Fibroblast of lung (primary cell): ENCODE results near the gene CABP4. TPM values are rescaled to one million over a fixed set of nuclear protein-coding genes. Genes with fewer than 3 reads are reported as not detected.
A peak's percentile ranks its signal among the peaks of the same experiment; 100 is the strongest.

Source experiments
- DNase-seq, 2 donors: peaks; one replicate each; pipeline versions ENCODE4 v3.0.0 to v3.0.0-alpha.2; 2010; ENCODE audit warnings: low read depth in 2 of 2
- H2AFZ ChIP-seq: 2 replicates; pipeline ENCODE4 v1.5.1; 2012; ENCODE audit warnings: low read length, control low read depth, inconsistent platforms
- H3K27ac ChIP-seq: 2 replicates; pipeline ENCODE4 v1.5.1; 2011; ENCODE audit warnings: low read length, control low read depth; ENCODE audit not compliant: insufficient read depth
- H3K27me3 ChIP-seq: 2 replicates; pipeline ENCODE4 v1.5.1; 2011; ENCODE audit warnings: mild to moderate bottlenecking, low read length; ENCODE audit not compliant: control insufficient read depth, insufficient read depth
- H3K36me3 ChIP-seq: 2 replicates; pipeline ENCODE4 v1.5.1; 2011; ENCODE audit warnings: low read length; ENCODE audit not compliant: control insufficient read depth, insufficient read depth
- H3K4me1 ChIP-seq: 2 replicates; pipeline ENCODE4 v1.5.1; 2011; ENCODE audit warnings: low read length; ENCODE audit not compliant: control insufficient read depth, insufficient read depth; ENCODE audit errors: extremely low read depth
- H3K4me2 ChIP-seq: 2 replicates; pipeline ENCODE4 v1.5.1; 2011; ENCODE audit warnings: low read length, control low read depth; ENCODE audit not compliant: insufficient read depth; ENCODE audit errors: extremely low read depth
- H3K4me3 ChIP-seq, 4 experiments: fragments of 200-600 bp in 1 of 4; sonication (generic) in 1 of 4; replicated peaks in 1 of 4; 2 replicates each; pipeline ENCODE4 v1.5.1; 2011 to 2016; ENCODE audit warnings: low read length in 4 of 4, low read depth in 3 of 4, mild to moderate bottlenecking in 3 of 4, control low read depth in 2 of 4, inconsistent platforms in 1 of 4, mixed read lengths in 1 of 4; ENCODE audit not compliant: insufficient read depth in 1 of 4; ENCODE audit errors: control extremely low read depth in 1 of 4
- H3K79me2 ChIP-seq: 2 replicates; pipeline ENCODE4 v1.5.1; 2012; ENCODE audit warnings: mild to moderate bottlenecking, low read length, inconsistent platforms; ENCODE audit not compliant: control insufficient read depth, insufficient read depth
- H3K9ac ChIP-seq: 2 replicates; pipeline ENCODE4 v1.5.1; 2011; ENCODE audit warnings: mild to moderate bottlenecking, low read length, control low read depth; ENCODE audit not compliant: insufficient read depth
- H3K9me3 ChIP-seq: 2 replicates; pipeline ENCODE4 v1.5.1; 2012; ENCODE audit warnings: low read depth, low read length; ENCODE audit not compliant: control insufficient read depth, insufficient read depth
- H4K20me1 ChIP-seq: 2 replicates; pipeline ENCODE4 v1.5.1; 2011; ENCODE audit warnings: low read length; ENCODE audit not compliant: control insufficient read depth, insufficient read depth; ENCODE audit errors: extremely low read depth
- EZH2 ChIP-seq: IDR thresholded peaks from 2 replicates; pipeline ENCODE4 v1.5.1; 2012; ENCODE audit warnings: low read length, control low read depth, mild to moderate bottlenecking; ENCODE audit errors: missing control alignments
- polyA plus RNA-seq, 2 donors: library from polyadenylated mRNA; depleted of rRNA in 1 of 2; stranded (reverse) in 1 of 2; unstranded in 1 of 2; fragments of >200 nt; gene quantifications; 2 replicates each; pipeline ENCODE4 v1.2.1, GENCODE V29; 2011 to 2012; ENCODE audit warnings: missing spikeins in 1 of 2
- total RNA-seq: library from RNA; depleted of rRNA; stranded (reverse); fragments of >200 nt; gene quantifications from 2 replicates; pipeline ENCODE4 v1.2.1, GENCODE V29; 2014
- TF ChIP-seq, protein P1 (sequence below), 2 donors: IDR thresholded peaks in 1 of 2; conservative IDR thresholded peaks in 1 of 2; 1 replicate in 1 of 2; 2 replicates in 1 of 2; pipeline ENCODE4 v1.5.1; 2011 to 2012; ENCODE audit warnings: low read length in 2 of 2, control low read depth in 1 of 2, inconsistent platforms in 1 of 2, low read depth in 1 of 2, mild to moderate bottlenecking in 1 of 2

The CABP4 gene
- total and polyA plus RNA-seq, 2 donors (not counting 1 experiment from before 2014, with no cell fraction given), result not detected

DNA sequence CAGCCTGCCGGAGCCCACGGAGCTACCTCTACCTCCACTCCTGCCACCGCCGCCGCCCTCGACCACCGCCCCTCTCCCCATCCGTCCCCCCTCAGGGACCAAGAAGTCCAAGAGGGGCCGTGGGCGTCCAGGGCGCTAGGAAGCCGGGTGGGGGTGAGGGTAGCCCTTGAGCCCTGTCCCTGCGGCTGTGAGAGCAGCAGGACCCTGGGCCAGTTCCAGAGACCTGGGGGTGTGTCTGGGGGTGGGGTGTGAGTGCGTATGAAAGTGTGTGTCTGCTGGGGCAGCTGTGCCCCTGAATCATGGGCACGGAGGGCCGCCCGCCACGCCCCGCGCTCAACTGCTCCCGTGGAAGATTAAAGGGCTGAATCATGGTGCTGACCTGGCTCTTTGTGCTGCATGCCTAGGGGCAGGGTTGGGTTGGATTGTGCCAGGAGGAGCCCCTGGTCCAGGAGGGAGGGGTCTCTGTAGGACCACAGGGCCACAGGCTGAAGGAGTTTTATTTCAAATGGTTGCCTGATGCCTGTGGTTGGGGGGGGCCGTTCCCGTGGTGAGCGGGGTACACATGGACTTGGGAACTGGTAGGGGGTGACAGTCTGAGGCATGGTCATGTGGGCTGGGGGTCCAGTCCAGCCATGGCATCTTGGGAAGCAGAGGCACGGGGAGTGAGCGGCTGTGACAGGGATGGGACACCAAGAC, 20.0 kb upstream of the CABP4 start:
- TF ChIP-seq, protein P1, sequence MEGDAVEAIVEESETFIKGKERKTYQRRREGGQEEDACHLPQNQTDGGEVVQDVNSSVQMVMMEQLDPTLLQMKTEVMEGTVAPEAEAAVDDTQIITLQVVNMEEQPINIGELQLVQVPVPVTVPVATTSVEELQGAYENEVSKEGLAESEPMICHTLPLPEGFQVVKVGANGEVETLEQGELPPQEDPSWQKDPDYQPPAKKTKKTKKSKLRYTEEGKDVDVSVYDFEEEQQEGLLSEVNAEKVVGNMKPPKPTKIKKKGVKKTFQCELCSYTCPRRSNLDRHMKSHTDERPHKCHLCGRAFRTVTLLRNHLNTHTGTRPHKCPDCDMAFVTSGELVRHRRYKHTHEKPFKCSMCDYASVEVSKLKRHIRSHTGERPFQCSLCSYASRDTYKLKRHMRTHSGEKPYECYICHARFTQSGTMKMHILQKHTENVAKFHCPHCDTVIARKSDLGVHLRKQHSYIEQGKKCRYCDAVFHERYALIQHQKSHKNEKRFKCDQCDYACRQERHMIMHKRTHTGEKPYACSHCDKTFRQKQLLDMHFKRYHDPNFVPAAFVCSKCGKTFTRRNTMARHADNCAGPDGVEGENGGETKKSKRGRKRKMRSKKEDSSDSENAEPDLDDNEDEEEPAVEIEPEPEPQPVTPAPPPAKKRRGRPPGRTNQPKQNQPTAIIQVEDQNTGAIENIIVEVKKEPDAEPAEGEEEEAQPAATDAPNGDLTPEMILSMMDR (conservative IDR thresholded peaks at IDR 0.05 in 1 of 2, IDR thresholded peaks at IDR 0.05 in 1 of 2; ENCODE audit: low read depth in 1 of 2, low read length in 2 of 2), result no peak
- TF ChIP-seq EZH2, result no peak
- Histone ChIP-seq H3K27ac (no peak overlapping the region), H3K4me1 (no peaks in the 10 kb centered on the region), H3K9me3 (no peaks in the 10 kb centered on the region), H3K36me3 (peaks cover 44% of the 10 kb centered on the region), H4K20me1 (no peaks in the 10 kb centered on the region), H3K4me3 (no peak overlapping the region), H3K27me3 (no peaks in the 10 kb centered on the region), H3K9ac (no peak overlapping the region), H2AFZ (no peak overlapping the region), H3K4me2 (no peak overlapping the region), H3K79me2 (no peaks in the 10 kb centered on the region)
- no peak for DNase-seq

DNA sequence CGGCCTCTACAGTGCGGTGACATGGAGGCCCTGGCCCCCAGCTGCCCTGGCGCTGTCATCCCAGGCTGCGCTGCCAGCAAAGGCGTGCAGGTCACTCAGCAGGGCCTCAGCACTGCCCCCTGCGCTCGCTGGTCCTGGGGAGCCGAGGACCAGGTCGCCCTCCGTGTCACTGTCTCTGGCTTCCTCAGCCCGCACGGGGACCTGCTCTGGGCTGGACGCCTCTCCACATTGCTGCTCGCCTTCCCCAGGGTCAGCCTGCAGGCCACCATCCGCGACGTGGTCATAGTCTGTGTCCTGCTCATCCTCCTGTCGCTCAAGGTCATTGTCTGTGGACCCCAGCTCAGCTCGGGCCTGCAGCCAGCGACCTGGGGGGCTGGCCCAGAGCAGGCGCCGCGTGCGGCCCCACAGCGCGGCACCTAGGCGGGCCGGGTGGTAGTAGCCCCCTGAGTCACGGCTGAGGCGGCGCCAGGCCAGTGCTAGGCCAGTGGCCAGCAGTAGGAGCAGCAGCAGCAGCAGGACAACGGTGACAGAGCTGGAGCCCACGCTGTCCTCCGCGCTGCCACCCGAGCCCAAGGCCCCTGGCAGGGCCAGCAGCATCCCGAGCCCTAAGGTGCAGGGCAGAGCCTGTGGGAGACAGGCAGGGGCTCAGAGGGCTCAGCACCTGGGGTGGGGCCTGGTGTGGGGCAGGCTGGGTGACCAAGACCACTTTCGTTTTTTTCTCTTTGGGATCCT, 19.3 kb upstream of the CABP4 start:
- Histone ChIP-seq H3K4me3 (no peak overlapping the region), H3K27ac (no peak overlapping the region), H3K36me3 (peaks cover 44% of the 10 kb centered on the region), H4K20me1 (no peaks in the 10 kb centered on the region), H3K27me3 (no peaks in the 10 kb centered on the region), H3K9me3 (no peaks in the 10 kb centered on the region), H3K4me2 (no peak overlapping the region), H3K9ac (no peak overlapping the region), H3K79me2 (no peaks in the 10 kb centered on the region), H3K4me1 (no peaks in the 10 kb centered on the region), H2AFZ (no peak overlapping the region)
- TF ChIP-seq, protein P1 (conservative IDR thresholded peaks at IDR 0.05 in 1 of 2, IDR thresholded peaks at IDR 0.05 in 1 of 2; ENCODE audit: low read depth in 1 of 2, low read length in 2 of 2), result no peak
- no peak for TF ChIP-seq EZH2
- no peak for DNase-seq

DNA sequence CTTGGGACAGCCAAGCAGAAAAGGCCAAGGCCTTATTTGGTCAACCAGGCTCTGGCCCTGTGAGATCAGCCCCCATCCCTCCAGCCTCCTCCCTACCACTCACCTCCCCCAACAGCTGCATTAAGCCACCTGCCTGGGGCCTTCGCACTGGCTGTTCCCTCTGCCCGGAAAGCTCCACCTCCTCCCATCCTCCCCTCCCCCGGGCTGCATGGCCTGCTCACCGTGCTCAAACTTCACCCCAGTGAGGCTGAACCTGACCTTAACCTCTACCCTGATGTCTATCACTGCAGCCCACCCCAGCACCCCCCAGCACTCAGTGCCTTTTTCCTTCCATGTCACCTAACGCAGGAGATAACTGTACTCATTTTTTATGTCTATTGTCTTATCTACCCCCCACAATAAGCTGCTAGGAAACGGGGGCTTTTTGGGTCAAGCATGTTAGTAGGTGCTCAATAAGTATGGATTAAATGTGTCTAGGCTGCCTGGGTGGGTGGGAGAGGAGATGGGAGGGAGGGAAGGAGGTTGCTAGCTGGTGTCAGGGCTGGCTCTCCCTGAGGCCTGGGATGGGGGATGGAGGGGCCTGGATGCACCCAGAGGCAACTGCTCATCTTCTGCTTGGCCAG, 18.6 kb upstream of the CABP4 start:
- Histone ChIP-seq H3K9me3 (no peaks in the 10 kb centered on the region), H3K4me1 (no peaks in the 10 kb centered on the region), H3K27me3 (no peaks in the 10 kb centered on the region), H4K20me1 (no peaks in the 10 kb centered on the region), H3K4me3 (no peak overlapping the region), H3K9ac (no peak overlapping the region), H3K79me2 (no peaks in the 10 kb centered on the region), H2AFZ (no peak overlapping the region), H3K36me3 (peaks cover 40% of the 10 kb centered on the region), H3K4me2 (no peak overlapping the region), H3K27ac (no peak overlapping the region)
- no peak for TF ChIP-seq EZH2
- TF ChIP-seq, protein P1 (conservative IDR thresholded peaks at IDR 0.05 in 1 of 2, IDR thresholded peaks at IDR 0.05 in 1 of 2; ENCODE audit: low read depth in 1 of 2, low read length in 2 of 2), result no peak
- DNase-seq, result peak; percentile 12 to 23
